SU-DHL-6 (cell line): Measurements from ENCODE around the gene LRTM1.

Experiments used
- EZH2phosphoT487 ChIP-seq: fragments of 200-600 bp; sonication (generic), shearing (Covaris generic); conservative IDR thresholded peaks from 2 replicates; pipeline ENCODE4 v1.6.1; 2018; ENCODE audit warnings: mild to moderate bottlenecking, antibody characterized with exemption, low read length, moderate library complexity, mixed read lengths
- TF ChIP-seq, protein P1 (sequence below): fragments of 200-600 bp; sonication (generic); IDR thresholded peaks from one replicate; pipeline ENCODE4 v1.5.1; 2017; ENCODE audit warnings: antibody characterized with exemption, mild to moderate bottlenecking, low read length, moderate library complexity; ENCODE audit not compliant: insufficient read depth, poor library complexity, severe bottlenecking

DNA sequence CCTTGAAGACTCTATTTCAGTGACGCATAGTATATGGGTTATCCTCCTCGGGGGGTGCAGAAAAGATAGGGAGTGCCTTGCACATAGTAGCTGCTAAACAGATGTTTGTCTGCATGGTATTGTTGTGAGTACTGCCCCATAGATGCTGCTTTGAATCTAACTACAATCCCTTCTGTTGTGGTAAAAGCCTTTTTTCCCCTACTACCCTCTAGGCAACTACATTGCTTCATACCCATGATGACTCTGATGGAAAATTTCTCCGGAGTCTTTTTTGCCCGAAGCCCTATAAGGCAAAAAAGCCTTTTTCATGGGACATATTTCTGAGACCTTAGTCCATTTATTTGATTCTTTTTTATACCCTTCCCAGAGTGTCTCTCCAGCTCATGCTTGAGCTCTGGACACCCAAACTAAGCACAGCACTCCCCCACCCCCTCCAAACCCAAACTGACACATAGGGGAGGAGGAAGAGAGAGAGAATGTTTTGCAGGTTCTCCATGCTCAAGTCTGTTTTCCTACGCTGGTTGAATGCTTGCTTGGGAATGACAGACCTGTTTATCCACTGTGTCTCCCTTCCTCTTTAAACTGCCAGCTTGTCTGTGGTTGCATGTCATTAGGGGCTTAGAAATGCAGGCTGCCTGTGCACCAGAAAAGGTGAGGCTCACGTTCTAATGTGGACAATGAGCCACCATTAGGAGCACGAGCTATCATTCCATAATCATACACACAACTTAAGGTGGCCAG is 52.9 kb downstream of the LRTM1 start:
- TF ChIP-seq, protein P1, sequence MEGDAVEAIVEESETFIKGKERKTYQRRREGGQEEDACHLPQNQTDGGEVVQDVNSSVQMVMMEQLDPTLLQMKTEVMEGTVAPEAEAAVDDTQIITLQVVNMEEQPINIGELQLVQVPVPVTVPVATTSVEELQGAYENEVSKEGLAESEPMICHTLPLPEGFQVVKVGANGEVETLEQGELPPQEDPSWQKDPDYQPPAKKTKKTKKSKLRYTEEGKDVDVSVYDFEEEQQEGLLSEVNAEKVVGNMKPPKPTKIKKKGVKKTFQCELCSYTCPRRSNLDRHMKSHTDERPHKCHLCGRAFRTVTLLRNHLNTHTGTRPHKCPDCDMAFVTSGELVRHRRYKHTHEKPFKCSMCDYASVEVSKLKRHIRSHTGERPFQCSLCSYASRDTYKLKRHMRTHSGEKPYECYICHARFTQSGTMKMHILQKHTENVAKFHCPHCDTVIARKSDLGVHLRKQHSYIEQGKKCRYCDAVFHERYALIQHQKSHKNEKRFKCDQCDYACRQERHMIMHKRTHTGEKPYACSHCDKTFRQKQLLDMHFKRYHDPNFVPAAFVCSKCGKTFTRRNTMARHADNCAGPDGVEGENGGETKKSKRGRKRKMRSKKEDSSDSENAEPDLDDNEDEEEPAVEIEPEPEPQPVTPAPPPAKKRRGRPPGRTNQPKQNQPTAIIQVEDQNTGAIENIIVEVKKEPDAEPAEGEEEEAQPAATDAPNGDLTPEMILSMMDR = no peak
- no peak for TF ChIP-seq EZH2phosphoT487
